K562 (cell line): ENCODE measurements around the gene CIAO2A.

Source experiments
- CSDE1 ChIP-seq, 2 experiments: fragments of 450-650 bp; IDR thresholded peaks; 2 replicates each; pipeline ENCODE4 v1.6.1; 2016; ENCODE audit warnings: mild to moderate bottlenecking in 1 of 2
- FOXA3 ChIP-seq, 2 experiments: fragments of 450-650 bp in 1 of 2; sonication (generic) in 1 of 2; formaldehyde crosslinking; IDR thresholded peaks in 1 of 2; conservative IDR thresholded peaks in 1 of 2; 2 replicates each; pipeline versions ENCODE4 v1.4.0 to v1.8.0; 2020 to 2022; ENCODE audit warnings: mild to moderate bottlenecking in 2 of 2, missing genetic modification reagents in 1 of 2
- SP1 ChIP-seq: sonication (generic); formaldehyde crosslinking; IDR thresholded peaks from 2 replicates; pipeline ENCODE4 v1.8.1; 2022; ENCODE audit warnings: mild to moderate bottlenecking, missing genetic modification reagents

DNA sequence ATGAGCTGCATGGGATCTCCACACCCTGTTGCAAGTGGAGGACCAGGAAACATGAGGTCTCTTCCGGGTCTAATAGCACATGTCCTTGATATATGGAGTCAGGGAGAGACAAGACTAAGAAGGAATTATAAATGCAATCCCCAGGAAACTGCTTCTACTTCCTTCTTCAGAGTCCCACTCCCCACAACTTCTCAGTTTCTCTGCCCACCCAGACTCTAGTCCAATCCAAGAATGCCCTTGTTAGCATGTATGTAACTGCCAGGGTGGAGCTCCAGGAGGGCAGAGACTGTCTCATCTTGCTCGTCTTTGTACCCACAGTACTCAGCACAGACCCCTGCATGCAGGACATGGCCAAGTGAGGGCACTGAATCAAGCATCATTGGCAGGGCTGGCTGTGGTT lies 55.7 kb downstream of the CIAO2A start:
- no peak for TF ChIP-seq SP1 (CRISPR knock-in tag)
- no peak for TF ChIP-seq FOXA3 (CRISPR knock-in tag; conservative IDR thresholded peaks at IDR 0.05 in 1 of 2, IDR thresholded peaks at IDR 0.05 in 1 of 2)
- no peak for TF ChIP-seq CSDE1 (IDR thresholded peaks at IDR 0.05)
